Measurements from ENCODE around the gene MED25.

- no peak for TF ChIP-seq PATZ1 (CRISPR knock-in tag; IDR thresholded peaks at IDR 0.05; ENCODE audit: borderline replicate concordance)
- no peak for TF ChIP-seq TSHZ2 (CRISPR knock-in tag; IDR thresholded peaks at IDR 0.05)
- no peak for TF ChIP-seq RARB (CRISPR knock-in tag; IDR thresholded peaks at IDR 0.05)
- no peak for TF ChIP-seq TCF4 (CRISPR knock-in tag; IDR thresholded peaks at IDR 0.05; ENCODE audit: borderline replicate concordance)
- no peak for TF ChIP-seq ZNF70 (CRISPR knock-in tag; IDR thresholded peaks at IDR 0.05)
- TF ChIP-seq ARNTL (CRISPR knock-in tag; IDR thresholded peaks at IDR 0.05; ENCODE audit: borderline replicate concordance, low read depth): no peak
- TF ChIP-seq POU6F1 (CRISPR knock-in tag; IDR thresholded peaks at IDR 0.05; ENCODE audit: borderline replicate concordance, low read depth): 0 out of 2 replicates have a peak, but pooled peaks have one; percentile 49
- no peak for TF ChIP-seq OSR1 (CRISPR knock-in tag; IDR thresholded peaks at IDR 0.05)
These were observed 59.2 kb downstream of the MED25 start, which contains the start of the genes AKT1S1 and TBC1D17 for GRCh38 chr19:49877020-49877878.
